Measurements from ENCODE around the gene ARHGEF6. TPM values are rescaled to one million over a fixed set of nuclear protein-coding genes. Genes with fewer than 3 reads are reported as not detected.
A peak's percentile ranks its signal among the peaks of the same experiment; 100 is the strongest.

Gene ARHGEF6, protein sequence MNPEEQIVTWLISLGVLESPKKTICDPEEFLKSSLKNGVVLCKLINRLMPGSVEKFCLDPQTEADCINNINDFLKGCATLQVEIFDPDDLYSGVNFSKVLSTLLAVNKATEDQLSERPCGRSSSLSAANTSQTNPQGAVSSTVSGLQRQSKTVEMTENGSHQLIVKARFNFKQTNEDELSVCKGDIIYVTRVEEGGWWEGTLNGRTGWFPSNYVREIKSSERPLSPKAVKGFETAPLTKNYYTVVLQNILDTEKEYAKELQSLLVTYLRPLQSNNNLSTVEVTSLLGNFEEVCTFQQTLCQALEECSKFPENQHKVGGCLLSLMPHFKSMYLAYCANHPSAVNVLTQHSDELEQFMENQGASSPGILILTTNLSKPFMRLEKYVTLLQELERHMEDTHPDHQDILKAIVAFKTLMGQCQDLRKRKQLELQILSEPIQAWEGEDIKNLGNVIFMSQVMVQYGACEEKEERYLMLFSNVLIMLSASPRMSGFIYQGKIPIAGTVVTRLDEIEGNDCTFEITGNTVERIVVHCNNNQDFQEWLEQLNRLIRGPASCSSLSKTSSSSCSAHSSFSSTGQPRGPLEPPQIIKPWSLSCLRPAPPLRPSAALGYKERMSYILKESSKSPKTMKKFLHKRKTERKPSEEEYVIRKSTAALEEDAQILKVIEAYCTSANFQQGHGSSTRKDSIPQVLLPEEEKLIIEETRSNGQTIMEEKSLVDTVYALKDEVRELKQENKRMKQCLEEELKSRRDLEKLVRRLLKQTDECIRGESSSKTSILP
- polyA plus RNA-seq (2011; rRNA removed) (3.0 and 5.1 TPM in 2 replicates), polyA minus RNA-seq (2011; rRNA and poly(A)+ RNA removed) (2.2 and 2.4 TPM in 2 replicates)

- H3K36me3 ChIP-seq (ENCODE audit: control insufficient read depth, insufficient read depth, low read length), result no peaks in the 10 kb centered on the region
- CTCF ChIA-PET, result no interaction called here
- no peak for TF ChIP-seq CTCF (IDR thresholded peaks at IDR 0.05; ENCODE audit: insufficient read depth, low read depth, low read length)
- peak within 1 kb of the TSS; percentile 1; the same call in 1 of the 2 replicates for H3K4me3 ChIP-seq (ENCODE audit: low read depth, low read length)
- H3K27me3 ChIP-seq (ENCODE audit: control insufficient read depth, insufficient read depth, low read length), result no peaks in the 10 kb centered on the region
- DNase-seq (ENCODE audit: low read depth), result no peak
- POLR2A ChIA-PET, result no interaction called here
Measured at GRCh38 chrX:136780763-136781162, at the start of gene ARHGEF6. TSS of gene ARHGEF6 (minus strand) at chrX:136780932. CDS start at chrX:136780882, 50 bp downstream.

DNA sequence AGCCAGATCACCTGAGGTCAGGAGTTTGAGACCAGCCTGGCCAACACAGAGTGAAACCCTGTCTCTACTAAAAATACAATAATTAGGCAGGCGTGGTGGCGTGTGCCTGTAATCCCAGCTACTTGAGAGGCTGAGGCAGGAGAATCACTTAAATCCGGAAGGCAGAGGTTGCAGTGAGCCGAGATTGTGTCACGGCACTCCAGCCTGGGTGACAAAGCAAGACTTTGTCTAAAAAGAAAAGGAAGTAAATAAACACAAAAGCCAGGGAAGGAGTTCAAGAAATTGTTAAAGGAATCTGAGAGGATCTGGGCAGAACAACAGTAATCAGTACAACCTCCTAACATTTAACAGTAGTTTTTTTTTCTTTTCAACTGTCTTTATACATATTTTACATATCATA lies 48.7 kb upstream of the ARHGEF6 start:
- no peaks in the 10 kb centered on the region for H3K27me3 ChIP-seq (ENCODE audit: control insufficient read depth, insufficient read depth, low read length)
- CTCF ChIA-PET, result no interaction called here
- no peak for TF ChIP-seq CTCF (IDR thresholded peaks at IDR 0.05; ENCODE audit: insufficient read depth, low read depth, low read length)

GRCh38 chrX:136828830-136829229 lies 48.1 kb upstream of the ARHGEF6 start:
- ChIA-PET CTCF (no interaction called here), POLR2A (no interaction called here)
- H3K36me3 ChIP-seq (ENCODE audit: control insufficient read depth, insufficient read depth, low read length), result no peaks in the 10 kb centered on the region
- no peak for TF ChIP-seq CTCF (IDR thresholded peaks at IDR 0.05; ENCODE audit: insufficient read depth, low read depth, low read length)
- DNase-seq (ENCODE audit: low read depth), result no peak
- H3K27me3 ChIP-seq (ENCODE audit: control insufficient read depth, insufficient read depth, low read length), result no peaks in the 10 kb centered on the region
- no peak overlapping the region for H3K4me3 ChIP-seq (ENCODE audit: low read depth, low read length)

More for the DNA sequence above, 48.7 kb upstream of the ARHGEF6 start:
- POLR2A ChIA-PET, result no interaction called here
- H3K36me3 ChIP-seq (ENCODE audit: control insufficient read depth, insufficient read depth, low read length), result no peaks in the 10 kb centered on the region
- no peak for DNase-seq (ENCODE audit: low read depth)
- no peak overlapping the region for H3K4me3 ChIP-seq (ENCODE audit: low read depth, low read length)

DNA sequence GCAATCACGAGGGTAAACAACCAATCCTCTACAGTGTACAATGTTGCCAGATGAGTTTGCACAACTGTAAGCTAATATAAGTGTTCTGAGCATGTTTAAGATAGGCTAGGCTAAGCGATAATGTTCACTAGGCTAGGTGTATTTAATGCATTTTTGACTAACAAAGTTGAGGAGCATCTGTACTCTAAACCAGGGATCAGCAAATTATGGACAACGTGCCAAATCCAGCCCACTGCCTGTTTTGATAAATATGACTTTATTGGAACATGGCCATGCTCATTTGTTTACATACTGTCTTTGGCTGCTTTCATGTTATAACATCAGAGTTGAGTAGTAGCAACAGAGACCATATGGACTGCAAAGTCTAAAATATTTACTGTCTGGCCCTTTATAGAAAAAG lies 46.3 kb upstream of the ARHGEF6 start:
- no peaks in the 10 kb centered on the region for H3K27me3 ChIP-seq (ENCODE audit: control insufficient read depth, insufficient read depth, low read length)
- CTCF ChIA-PET, result no interaction called here
- POLR2A ChIA-PET, result no interaction called here
- no peaks in the 10 kb centered on the region for H3K36me3 ChIP-seq (ENCODE audit: control insufficient read depth, insufficient read depth, low read length)
- no peak overlapping the region for H3K4me3 ChIP-seq (ENCODE audit: low read depth, low read length)
- TF ChIP-seq CTCF (IDR thresholded peaks at IDR 0.05; ENCODE audit: insufficient read depth, low read depth, low read length), result no peak
- DNase-seq (ENCODE audit: low read depth), result no peak

DNA sequence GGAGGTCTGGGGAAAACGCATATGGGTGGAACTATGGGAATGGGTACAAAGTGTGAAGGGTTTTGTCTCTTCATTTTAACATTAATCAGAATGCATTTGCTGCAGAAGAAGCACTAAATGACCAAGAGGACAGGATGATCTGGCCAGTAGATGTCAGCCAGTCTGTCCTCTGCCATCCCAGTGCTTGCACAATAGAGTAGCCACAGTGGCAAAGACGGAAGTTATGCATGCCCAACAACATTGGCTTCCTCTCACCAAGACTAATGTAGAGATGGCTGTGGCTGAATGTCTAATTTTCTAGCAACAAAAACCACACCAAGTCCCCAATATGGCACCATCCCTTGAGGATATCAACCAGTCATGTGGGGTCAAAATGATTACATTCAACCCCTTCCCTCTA lies 45.0 kb upstream of the ARHGEF6 start:
- POLR2A ChIA-PET, result interaction anchor here (0.5 kb wide), 1 partner anchor 59 kb away, joined by 3 read pairs; no protein-coding TSS in a partner anchor

More for the DNA sequence above, 45.0 kb upstream of the ARHGEF6 start:
- no peak for TF ChIP-seq CTCF (IDR thresholded peaks at IDR 0.05; ENCODE audit: insufficient read depth, low read depth, low read length)
- no peak overlapping the region for H3K4me3 ChIP-seq (ENCODE audit: low read depth, low read length)
- H3K27me3 ChIP-seq (ENCODE audit: control insufficient read depth, insufficient read depth, low read length), result no peaks in the 10 kb centered on the region
- CTCF ChIA-PET, result no interaction called here
- H3K36me3 ChIP-seq (ENCODE audit: control insufficient read depth, insufficient read depth, low read length), result no peaks in the 10 kb centered on the region
- no peak for DNase-seq (ENCODE audit: low read depth)

All from BJ (cell line).